Subcutaneous abdominal adipose tissue (tissue), 5 donors: ENCODE results near the gene PIK3C2G.
"Not testable (repeated sequence)": the region's sequence is repeated elsewhere in the genome, so short reads cannot be mapped to it uniquely, and the experiment has no call there.

Source experiments
- H3K27ac ChIP-seq: one replicate; pipeline ENCODE4 v1.7.0; 2013; ENCODE audit warnings: low read depth, mild to moderate bottlenecking, inconsistent platforms, low read length, moderate library complexity
- H3K27me3 ChIP-seq, 5 donors: one replicate each; pipeline ENCODE4 v1.7.0; 2013; ENCODE audit warnings: low read length in 5 of 5, inconsistent platforms in 1 of 5; ENCODE audit not compliant: control insufficient read depth in 5 of 5, insufficient read depth in 4 of 5
- H3K36me3 ChIP-seq, 5 donors: one replicate each; pipeline ENCODE4 v1.7.0; 2013; ENCODE audit warnings: low read length in 5 of 5; ENCODE audit not compliant: control insufficient read depth in 5 of 5, insufficient read depth in 5 of 5
- H3K4me1 ChIP-seq, 5 donors: one replicate each; pipeline ENCODE4 v1.7.0; 2013; ENCODE audit warnings: low read length in 5 of 5, mild to moderate bottlenecking in 3 of 5, moderate library complexity in 1 of 5; ENCODE audit not compliant: control insufficient read depth in 5 of 5, insufficient read depth in 5 of 5
- H3K4me3 ChIP-seq, 5 donors: one replicate each; pipeline ENCODE4 v1.7.0; 2013; ENCODE audit warnings: low read length in 5 of 5, low read depth in 1 of 5
- H3K9ac ChIP-seq, 5 donors: one replicate each; pipeline ENCODE4 v1.7.0; 2013; ENCODE audit warnings: low read length in 5 of 5, mild to moderate bottlenecking in 4 of 5, moderate library complexity in 3 of 5
- H3K9me3 ChIP-seq, 5 donors: one replicate each; pipeline ENCODE4 v1.7.0; 2013; ENCODE audit warnings: low read length in 5 of 5; ENCODE audit not compliant: control insufficient read depth in 5 of 5
- donor health status: healthy.
- donor health status: healthy.
- donor health status: healthy.
- donor health status: healthy.
- donor health status: healthy.

Gene PIK3C2G

DNA sequence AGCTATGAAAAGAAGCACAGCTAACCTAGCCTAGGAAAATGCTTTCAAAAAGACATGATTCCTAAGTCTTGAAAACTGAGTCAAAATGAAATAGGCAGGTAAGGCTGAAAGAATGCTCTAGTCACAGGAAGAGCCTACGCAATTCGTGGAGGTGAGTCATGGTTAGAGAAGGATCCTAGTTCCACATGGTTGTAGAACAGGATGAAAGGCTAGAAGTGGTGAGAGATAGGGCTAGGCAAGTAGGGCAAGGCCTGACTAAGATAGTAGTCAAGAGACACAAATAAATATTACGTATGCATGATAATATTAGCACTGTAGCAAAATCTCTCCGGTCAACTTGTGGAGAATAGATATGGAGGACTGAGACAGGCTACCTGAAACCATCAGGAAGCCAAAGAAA is 429.3 kb downstream of the PIK3C2G start:
- no peaks in the 10 kb centered on the region for H3K4me1 ChIP-seq
- H3K9ac ChIP-seq: no peak overlapping the region
- no peak overlapping the region for H3K4me3 ChIP-seq
- H3K36me3 ChIP-seq: no peaks in the 10 kb centered on the region
- H3K9me3 ChIP-seq: no peaks in the 10 kb centered on the region
- H3K27me3 ChIP-seq: no peaks in the 10 kb centered on the region
- no peak overlapping the region for H3K27ac ChIP-seq

DNA sequence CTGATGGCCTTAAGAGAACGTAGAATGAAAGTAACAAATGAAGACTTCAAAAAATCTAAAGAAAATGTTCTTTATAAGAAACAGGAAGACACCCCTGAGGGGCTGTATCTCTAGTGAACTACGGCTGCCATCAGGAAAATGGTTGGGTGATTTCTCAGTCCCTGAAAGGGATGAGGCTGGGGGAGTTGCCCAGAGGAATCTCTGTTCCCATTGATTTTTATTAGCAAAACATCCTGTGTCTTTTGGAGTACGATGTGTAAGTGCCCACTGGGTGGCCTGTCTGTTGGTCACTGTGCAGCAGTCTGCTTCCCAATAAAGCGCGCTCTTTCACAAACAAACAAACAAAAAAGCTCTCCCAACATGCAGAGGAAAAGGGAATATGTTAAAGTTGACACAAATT is 432.7 kb downstream of the PIK3C2G start:
- H3K9me3 ChIP-seq, H3K27me3 ChIP-seq, H3K4me1 ChIP-seq, H3K4me3 ChIP-seq, H3K36me3 ChIP-seq, H3K27ac ChIP-seq, H3K9ac ChIP-seq: not testable (repeated sequence)

DNA sequence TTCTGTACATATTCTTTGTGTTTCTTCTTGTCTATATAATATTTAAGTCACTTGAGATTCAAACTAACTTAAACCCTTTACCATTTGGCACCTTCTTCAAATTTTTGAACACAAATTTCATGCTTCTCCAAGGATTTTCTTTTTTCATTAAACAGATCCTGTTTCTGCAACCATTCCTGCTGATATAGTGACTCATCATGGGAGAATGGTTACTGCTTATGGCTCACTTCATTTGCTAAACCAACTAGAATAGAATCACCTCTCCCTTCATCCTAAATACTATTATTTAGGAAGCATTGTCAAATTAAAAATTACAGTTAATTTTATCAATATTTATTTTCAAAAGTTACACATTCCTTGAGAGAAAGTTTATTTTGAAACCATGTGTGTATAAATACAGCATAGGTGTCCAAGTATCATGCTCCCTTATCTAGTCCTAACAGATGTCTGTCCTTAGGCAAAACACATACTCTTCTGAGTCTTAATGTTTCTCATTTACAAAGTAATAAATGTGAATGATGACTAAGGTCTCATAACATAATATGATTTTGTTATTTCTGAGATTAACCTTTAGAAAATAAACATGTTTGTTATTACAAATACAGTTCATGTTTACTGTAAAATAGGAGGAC is 435.8 kb downstream of the PIK3C2G start:
- H3K27me3 ChIP-seq: no peaks in the 10 kb centered on the region
- no peak overlapping the region for H3K27ac ChIP-seq
- no peak overlapping the region for H3K9ac ChIP-seq
- peaks cover 0 to 7% (median 0%) of the 10 kb centered on the region in 5 donors for H3K4me1 ChIP-seq
- H3K36me3 ChIP-seq: no peaks in the 10 kb centered on the region
- H3K9me3 ChIP-seq: no peaks in the 10 kb centered on the region
- H3K4me3 ChIP-seq: no peak overlapping the region
